Caco-2 (cell line): ENCODE results near the gene ASB8. TPM values are rescaled to one million over a fixed set of nuclear protein-coding genes. Genes with fewer than 3 reads are reported as not detected.

Source experiments
- BruUV-seq: library from RNA; stranded (reverse); fragments of 400-500 nt; replicated peaks from 2 replicates; lab custom pipeline; 2021; lab: Mats Ljungman, UMichigan
- CTCF ChIA-PET: fragments of 300-600 bp; sonication (Branson Sonifier 250); formaldehyde crosslinking; loops from one replicate; lab custom pipeline; 2022; ENCODE audit warnings: antibody characterized with exemption; lab: Charles Lee
- POLR2A ChIA-PET: fragments of 300-600 bp; sonication (Branson Sonifier 250); formaldehyde crosslinking; loops from one replicate; lab custom pipeline; 2022; ENCODE audit warnings: antibody characterized with exemption; lab: Charles Lee
- DNase-seq, 2 experiments: peaks; one replicate each; pipeline versions ENCODE4 v3.0.0 to v3.0.0-alpha.2; 2020 to 2022
- H3K27me3 ChIP-seq: replicated peaks from 2 replicates; pipeline ENCODE4 v1.6.0; 2011; ENCODE audit warnings: low read length; ENCODE audit not compliant: control insufficient read depth, insufficient read depth
- H3K36me3 ChIP-seq: 2 replicates; pipeline ENCODE4 v1.5.1; 2011; ENCODE audit warnings: low read length; ENCODE audit not compliant: control insufficient read depth, insufficient read depth
- H3K4me1 ChIP-seq: fragments of 250-450 bp; sonication (Bioruptor Pico); 2 replicates; pipeline ENCODE4 v1.5.1; 2020; ENCODE audit warnings: mild to moderate bottlenecking
- H3K4me3 ChIP-seq: 2 replicates; pipeline ENCODE4 v1.5.1; 2011; ENCODE audit warnings: low read depth, mild to moderate bottlenecking, control low read depth, low read length
- H3K9me3 ChIP-seq: fragments of 250-450 bp; sonication (Bioruptor Pico); 2 replicates; pipeline ENCODE4 v1.5.1; 2020; ENCODE audit warnings: mild to moderate bottlenecking, moderate library complexity
- H3K27ac Mint-ChIP-seq: one replicate; pipeline ENCODE4 v1.8.0; 2022; ENCODE audit warnings: mixed read lengths; ENCODE audit not compliant: unreplicated experiment
- H3K27me3 Mint-ChIP-seq: one replicate; pipeline ENCODE4 v1.8.0; 2022; ENCODE audit warnings: mixed read lengths; ENCODE audit not compliant: insufficient read depth, unreplicated experiment
- H3K36me3 Mint-ChIP-seq: one replicate; pipeline ENCODE4 v1.8.0; 2022; ENCODE audit warnings: mild to moderate bottlenecking, mixed read lengths; ENCODE audit not compliant: insufficient read depth, unreplicated experiment
- H3K4me1 Mint-ChIP-seq: one replicate; pipeline ENCODE4 v1.8.0; 2022; ENCODE audit warnings: low read depth, mixed read lengths; ENCODE audit not compliant: unreplicated experiment
- H3K4me3 Mint-ChIP-seq: one replicate; pipeline ENCODE4 v1.8.0; 2022; ENCODE audit warnings: mild to moderate bottlenecking, moderate library complexity, mixed read lengths; ENCODE audit not compliant: unreplicated experiment
- H3K9me3 Mint-ChIP-seq: one replicate; pipeline ENCODE4 v1.8.0; 2022; ENCODE audit warnings: mixed read lengths; ENCODE audit not compliant: unreplicated experiment
- CTCF ChIP-seq, 2 experiments: fragments of 200-600 bp in 1 of 2; IDR thresholded peaks; 1 replicate in 1 of 2; 2 replicates in 1 of 2; pipeline versions ENCODE4 v1.5.1 to v1.8.0; 2011 to 2022; ENCODE audit warnings: antibody characterized with exemption in 1 of 2, control low read depth in 1 of 2, inconsistent platforms in 1 of 2, low read depth in 1 of 2, low read length in 1 of 2, mild to moderate bottlenecking in 1 of 2, moderate library complexity in 1 of 2; ENCODE audit not compliant: insufficient read depth in 1 of 2, severe bottlenecking in 1 of 2, unreplicated experiment in 1 of 2
- intact Hi-C: fragments of 100-400 bp; cut with micrococcal nuclease; formaldehyde crosslinking; loops from one replicate; pipeline ENCODE4 v1.10.0; 2022; ENCODE audit not compliant: unreplicated experiment
- total RNA-seq: library from RNA; stranded (reverse); gene quantifications from 2 replicates; pipeline ENCODE4 v1.2.3, GENCODE V29; 2022

Gene ASB8
- total RNA-seq, 1 experiment from 2014 or later = 30.6 TPM

- no peak overlapping the region for H3K4me3 ChIP-seq
Measured at GRCh38 chr12:48164451-48164850, 7.1 kb upstream of the ASB8 start.

GRCh38 chr12:48163150-48163747 lies 5.9 kb upstream of the ASB8 start:
- CTCF ChIA-PET = no interaction called here

More at GRCh38 chr12:48164451-48164850, 7.1 kb upstream of the ASB8 start:
- no peaks in the 10 kb centered on the region for H3K4me1 Mint-ChIP-seq
- no peak for TF ChIP-seq CTCF (IDR thresholded peaks at IDR 0.05; ENCODE audit: insufficient read depth in 1 of 2, low read depth in 1 of 2, low read length in 1 of 2, severe bottlenecking in 1 of 2, unreplicated experiment in 1 of 2)
- H3K4me1 ChIP-seq = no peaks in the 10 kb centered on the region
- H3K9me3 ChIP-seq = no peaks in the 10 kb centered on the region
- H3K27me3 Mint-ChIP-seq = no peaks in the 10 kb centered on the region
- no peaks in the 10 kb centered on the region for H3K36me3 Mint-ChIP-seq
- ChIA-PET CTCF (interaction anchor here (1.0 to 1.1 kb wide), 3 partner anchors 18 to 81 kb away, joined by 3 to 4 read pairs (median 3); no protein-coding TSS in a partner anchor), POLR2A (no interaction called here)
- no peaks in the 10 kb centered on the region for H3K36me3 ChIP-seq
- intact Hi-C loops = no loop called here
- no TSS peak for BruUV-seq
- no peak for DNase-seq
- no peak overlapping the region for H3K27ac Mint-ChIP-seq
- no peak overlapping the region for H3K4me3 Mint-ChIP-seq
- H3K27me3 ChIP-seq = no peaks in the 10 kb centered on the region
- H3K9me3 Mint-ChIP-seq = no peaks in the 10 kb centered on the region

GRCh38 chr12:48160807-48161206 lies 3.5 kb upstream of the ASB8 start:
- intact Hi-C loops = no loop called here
- CTCF ChIA-PET = interaction anchor here (0.8 kb wide), 1 partner anchor 99 kb away, joined by 3 read pairs; no protein-coding TSS in a partner anchor
- POLR2A ChIA-PET = no interaction called here

More at GRCh38 chr12:48163150-48163747, 5.9 kb upstream of the ASB8 start:
- Mint-ChIP-seq H3K9me3 (no peaks in the 10 kb centered on the region), H3K27ac (no peak overlapping the region), H3K4me3 (no peak overlapping the region), H3K36me3 (no peaks in the 10 kb centered on the region), H3K4me1 (no peaks in the 10 kb centered on the region), H3K27me3 (no peaks in the 10 kb centered on the region)
- H3K36me3 ChIP-seq = no peaks in the 10 kb centered on the region
- no peak overlapping the region for H3K4me3 ChIP-seq
- POLR2A ChIA-PET = interaction anchor here (0.9 kb wide), 1 partner anchor 70 kb away, joined by 3 read pairs; no protein-coding TSS in a partner anchor
- H3K9me3 ChIP-seq = no peaks in the 10 kb centered on the region
- H3K27me3 ChIP-seq = no peaks in the 10 kb centered on the region
- no peak for DNase-seq
- intact Hi-C loops = no loop called here
- H3K4me1 ChIP-seq = no peaks in the 10 kb centered on the region
- no TSS peak for BruUV-seq
- TF ChIP-seq CTCF (IDR thresholded peaks at IDR 0.05; ENCODE audit: insufficient read depth in 1 of 2, low read depth in 1 of 2, low read length in 1 of 2, severe bottlenecking in 1 of 2, unreplicated experiment in 1 of 2) = no peak

More at GRCh38 chr12:48160807-48161206, 3.5 kb upstream of the ASB8 start:
- Mint-ChIP-seq H3K36me3 (peaks cover 17% of the 10 kb centered on the region), H3K27ac (no peak overlapping the region), H3K4me3 (no peak overlapping the region), H3K4me1 (no peaks in the 10 kb centered on the region), H3K27me3 (no peaks in the 10 kb centered on the region), H3K9me3 (no peaks in the 10 kb centered on the region)
- no peak for TF ChIP-seq CTCF (IDR thresholded peaks at IDR 0.05; ENCODE audit: insufficient read depth in 1 of 2, low read depth in 1 of 2, low read length in 1 of 2, severe bottlenecking in 1 of 2, unreplicated experiment in 1 of 2)
- no TSS peak for BruUV-seq
- Histone ChIP-seq H3K27me3 (no peaks in the 10 kb centered on the region), H3K4me3 (no peak overlapping the region), H3K36me3 (no peaks in the 10 kb centered on the region), H3K9me3 (no peaks in the 10 kb centered on the region), H3K4me1 (peaks cover 6% of the 10 kb centered on the region)
- no peak for DNase-seq
